GM18909 (cell line): ENCODE measurements around the gene HOXB7.

Experiments
- ATAC-seq: cut with Tn5 transposase; IDR thresholded peaks from one replicate; pipeline ENCODE4 v1.9.1; 2021; ENCODE audit warnings: mild to moderate bottlenecking; ENCODE audit not compliant: unreplicated experiment, poor library complexity

Gene HOXB7

DNA sequence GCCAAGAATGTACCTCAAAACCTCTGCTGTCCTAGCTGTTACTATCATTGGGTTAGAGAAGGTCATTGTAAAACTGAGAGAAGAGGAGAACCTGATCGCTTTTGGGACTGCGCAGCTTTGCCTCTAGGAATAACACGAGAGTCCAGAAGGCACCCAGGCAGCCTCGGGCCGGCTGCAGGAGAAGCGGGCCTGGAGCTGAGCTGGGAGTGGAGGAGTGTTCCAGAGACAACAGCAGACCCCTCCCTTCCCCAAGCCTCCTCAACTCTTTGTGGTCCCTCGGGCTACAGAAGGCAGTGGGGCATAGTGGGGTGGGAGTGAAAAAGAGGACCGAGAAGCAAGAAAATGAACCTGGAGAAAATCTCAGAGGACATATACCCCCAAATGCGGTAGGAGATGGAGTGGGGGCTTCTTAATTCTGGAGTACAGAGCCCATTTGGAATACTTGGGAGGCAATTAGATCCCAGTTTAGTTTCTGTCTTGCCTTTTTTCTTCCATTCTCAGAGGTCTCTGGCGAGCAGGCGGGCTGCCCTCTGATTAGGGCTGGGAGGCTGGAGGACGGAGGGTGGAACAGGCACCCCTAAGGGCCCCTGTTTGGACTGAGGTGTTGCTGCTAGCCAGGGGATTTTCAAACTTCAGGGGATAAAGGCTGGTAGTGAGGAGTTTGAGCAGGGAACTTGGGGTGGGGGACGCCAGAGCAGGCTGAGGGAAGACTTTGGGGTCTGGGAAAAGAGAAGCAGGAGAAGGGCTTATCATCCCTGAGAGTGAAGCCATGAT is 52.6 kb downstream of the HOXB7 start:
- ATAC-seq, result no peak
